ENCODE data around the gene CREB5.
"Not testable (repeated sequence)": the region's sequence is repeated elsewhere in the genome, so short reads cannot be mapped to it uniquely, and the experiment has no call there.

CREB5 gene

DNA sequence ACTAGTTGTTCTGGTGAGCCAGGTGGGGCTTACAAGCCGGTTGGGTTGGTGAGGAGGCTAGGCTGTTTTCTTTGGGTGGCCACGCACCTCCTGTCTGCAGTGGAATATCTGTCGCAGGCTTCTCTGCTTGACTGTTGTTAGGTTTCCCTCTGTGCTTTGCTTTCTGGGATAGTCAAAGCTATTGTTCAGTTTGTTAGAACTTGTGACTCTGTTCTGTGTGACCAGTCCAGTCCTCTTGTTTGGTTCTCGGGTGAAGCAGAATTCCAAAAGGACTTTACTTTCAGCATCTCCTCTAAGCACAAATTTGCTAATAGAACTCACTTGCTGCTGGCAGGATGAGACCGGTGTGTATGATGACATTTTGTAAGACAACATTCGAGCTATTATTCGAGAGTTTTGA, 105.3 kb downstream of the CREB5 start:
- no peak for DNase-seq

DNA sequence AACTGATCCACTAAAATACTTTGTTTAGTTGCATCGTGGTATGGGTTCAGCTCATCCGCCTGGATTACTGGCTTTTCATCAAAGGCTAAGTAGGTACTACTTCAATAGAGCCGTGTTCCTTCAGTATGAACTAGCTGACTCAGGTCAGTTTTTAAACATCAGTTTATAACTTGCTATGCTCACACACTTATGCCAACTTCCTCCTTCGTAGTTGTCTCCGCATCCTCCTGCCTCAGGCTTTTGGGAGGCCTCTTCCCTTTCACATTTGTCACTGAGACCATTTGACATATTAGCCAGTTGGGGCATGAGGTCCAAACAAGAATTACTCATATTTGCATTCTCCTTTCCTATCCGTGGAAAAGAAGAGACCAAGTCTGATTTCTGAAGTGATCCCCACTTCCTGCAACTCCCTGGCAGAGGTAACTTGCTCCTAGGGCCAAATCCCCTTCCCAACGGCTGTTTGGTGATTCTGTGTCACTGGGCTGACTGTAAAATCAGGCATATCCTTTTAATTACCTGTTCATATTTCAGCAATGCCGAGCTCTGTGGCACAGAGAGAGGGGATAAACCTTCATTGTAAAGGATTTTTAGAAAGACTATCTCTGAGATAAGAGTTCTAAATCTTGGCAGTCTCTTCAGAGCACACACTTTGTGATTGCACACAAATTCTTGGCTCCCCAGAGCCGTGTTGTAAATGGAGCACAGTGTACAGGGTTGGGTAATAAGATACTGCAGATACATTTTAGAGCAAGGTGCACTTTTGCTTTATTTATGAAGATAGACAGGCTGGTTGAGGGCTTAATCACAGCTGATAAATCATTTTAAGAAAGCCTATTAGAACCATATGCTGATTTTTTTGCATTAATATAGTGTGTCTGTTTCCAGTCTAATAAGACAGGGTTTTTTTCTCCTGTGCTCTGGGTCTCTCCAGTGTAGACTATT, 108.0 kb downstream of the CREB5 start:
- no peak for DNase-seq

DNA sequence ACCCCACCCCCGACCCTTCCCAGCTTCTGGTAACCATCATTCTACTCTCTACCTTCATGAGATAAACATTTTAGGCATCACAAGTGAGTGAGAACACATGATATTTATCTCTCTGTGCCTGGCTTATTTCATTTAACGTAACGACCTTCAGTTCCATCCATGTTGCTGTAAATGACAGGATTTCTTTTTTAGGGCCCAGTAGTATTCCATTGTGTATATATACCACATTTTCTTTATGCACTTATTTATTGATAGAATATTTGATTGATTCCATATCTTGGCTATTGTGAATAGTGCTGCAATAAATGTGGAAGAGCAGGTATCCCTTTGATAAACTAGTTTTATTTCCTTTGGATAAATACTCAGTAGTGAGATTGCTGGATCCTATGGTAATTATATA, 112.7 kb downstream of the CREB5 start:
- no peak for DNase-seq

DNA sequence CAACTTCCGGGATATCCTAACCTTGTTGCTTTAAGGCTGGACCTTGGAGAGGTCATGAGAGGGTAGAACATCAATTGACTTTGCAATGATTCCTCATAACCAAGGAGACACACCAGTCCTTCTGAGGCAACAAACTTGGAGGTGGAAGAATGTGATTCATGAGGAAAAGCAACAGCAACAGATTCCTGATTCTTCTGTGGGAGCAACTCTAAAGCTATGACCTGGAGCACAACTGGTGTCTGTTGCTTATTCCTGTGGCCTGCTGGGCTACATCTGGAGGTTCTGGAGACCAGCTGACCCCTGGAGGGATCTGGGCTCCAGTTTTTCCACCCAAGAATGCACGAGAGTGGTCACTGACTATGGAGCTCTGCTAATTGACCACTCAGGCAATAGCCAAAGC, 116.6 kb downstream of the CREB5 start:
- no peak for DNase-seq

DNA sequence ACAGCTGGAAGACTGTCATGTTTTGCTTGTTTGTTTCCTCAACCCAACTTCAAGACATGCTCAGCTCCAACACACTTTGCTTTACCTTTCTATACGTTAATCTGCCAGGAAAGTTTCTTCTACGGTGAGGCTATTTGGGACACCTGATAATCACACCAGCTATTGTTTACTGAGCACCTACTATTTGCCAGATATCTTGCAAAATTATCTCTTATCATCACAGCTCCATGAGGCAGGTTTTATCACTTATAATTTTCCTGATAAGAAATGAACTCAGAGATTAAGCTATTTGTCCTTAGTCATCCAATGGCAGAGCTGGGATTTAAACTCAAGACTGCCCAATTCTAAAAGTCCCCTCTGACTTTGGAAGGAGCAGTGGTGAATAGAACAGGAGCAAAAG, 117.4 kb downstream of the CREB5 start:
- no peak for DNase-seq

DNA sequence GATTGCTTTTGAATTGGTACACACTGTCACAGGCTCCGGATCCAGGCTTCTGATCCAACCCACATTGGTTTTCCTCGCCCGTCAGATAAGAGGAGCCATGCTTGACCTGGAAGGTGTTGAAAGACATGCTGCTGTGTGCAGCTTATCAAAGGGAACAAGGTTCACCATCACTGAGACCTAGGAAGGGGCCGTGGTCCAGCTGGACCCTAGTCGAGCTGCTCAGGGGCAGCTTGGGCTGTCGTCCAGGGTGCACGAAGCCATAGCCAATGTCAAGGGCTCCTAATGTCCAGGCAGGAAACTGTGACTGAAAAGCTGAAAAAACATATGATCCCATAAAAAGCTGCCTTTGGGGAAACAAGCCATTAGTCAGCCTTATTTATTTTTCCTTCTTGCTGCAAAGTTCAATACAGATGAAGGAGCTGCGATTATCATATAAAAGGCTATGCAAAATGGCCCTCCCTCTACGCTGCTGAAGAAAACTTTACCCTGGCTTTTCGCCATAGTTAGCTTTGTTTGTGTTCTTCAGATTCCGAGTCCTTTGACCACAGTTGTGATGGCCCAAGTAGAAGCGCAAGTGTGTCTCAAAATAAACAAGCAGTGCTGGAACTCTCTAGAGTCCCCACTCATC, 118.0 kb downstream of the CREB5 start:
- DNase-seq: no peak

DNA sequence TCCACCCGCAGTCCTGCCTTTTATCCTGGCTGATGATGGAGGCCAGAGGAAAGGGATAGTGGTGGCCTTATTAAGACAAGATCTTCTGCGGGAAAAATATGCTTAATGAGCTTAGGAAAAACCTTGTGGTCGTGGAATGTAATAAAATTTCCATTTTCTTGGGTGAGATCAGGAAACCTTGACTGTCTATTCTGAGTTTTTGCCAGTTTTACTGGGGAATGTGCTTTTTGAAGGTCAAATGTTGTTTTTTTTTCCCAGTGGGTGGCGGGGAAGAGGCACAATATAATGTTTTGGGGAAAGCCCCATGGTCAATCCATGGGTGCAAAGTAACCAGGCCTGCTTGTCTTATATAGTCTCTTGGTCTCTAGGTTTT, 118.5 kb downstream of the CREB5 start:
- no peak for DNase-seq

DNA sequence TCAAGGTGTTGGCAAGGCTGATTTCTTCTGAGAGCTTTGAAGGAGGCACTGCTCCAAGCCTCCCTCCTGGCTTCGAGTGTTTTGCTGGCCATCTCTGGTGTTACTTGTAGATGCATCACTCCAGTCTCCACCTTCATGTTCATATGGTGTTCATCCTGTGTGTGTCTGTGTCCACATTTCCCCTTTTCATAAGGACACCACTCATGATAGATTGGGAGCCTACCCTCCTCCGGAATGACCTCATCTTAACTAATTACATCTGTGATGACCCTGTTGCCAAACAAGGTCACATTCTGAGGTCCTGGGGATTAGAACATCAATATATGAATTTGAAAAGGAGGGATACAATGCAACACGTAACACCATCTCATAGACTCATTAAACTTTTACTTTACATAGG, 119.0 kb downstream of the CREB5 start:
- no peak for DNase-seq

DNA sequence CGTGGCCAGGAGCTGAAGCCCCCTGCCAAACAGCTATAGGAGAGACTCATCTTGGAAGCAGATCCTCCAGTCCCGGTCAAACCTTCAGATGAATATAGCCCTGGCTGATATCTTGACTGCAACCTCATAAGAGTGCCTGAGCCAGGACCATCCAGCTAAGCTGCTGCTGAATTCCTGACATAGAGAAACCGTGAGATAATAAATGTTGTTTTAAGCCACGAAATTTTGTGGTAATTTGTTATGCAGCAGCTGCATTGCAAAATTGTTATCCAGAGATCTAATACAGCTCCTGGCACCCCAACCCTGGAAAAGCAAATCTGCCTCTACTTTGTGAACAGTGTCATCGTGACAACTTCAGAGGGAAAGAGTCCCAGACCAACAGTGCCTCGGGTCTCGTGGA, 119.9 kb downstream of the CREB5 start:
- no peak for DNase-seq

DNA sequence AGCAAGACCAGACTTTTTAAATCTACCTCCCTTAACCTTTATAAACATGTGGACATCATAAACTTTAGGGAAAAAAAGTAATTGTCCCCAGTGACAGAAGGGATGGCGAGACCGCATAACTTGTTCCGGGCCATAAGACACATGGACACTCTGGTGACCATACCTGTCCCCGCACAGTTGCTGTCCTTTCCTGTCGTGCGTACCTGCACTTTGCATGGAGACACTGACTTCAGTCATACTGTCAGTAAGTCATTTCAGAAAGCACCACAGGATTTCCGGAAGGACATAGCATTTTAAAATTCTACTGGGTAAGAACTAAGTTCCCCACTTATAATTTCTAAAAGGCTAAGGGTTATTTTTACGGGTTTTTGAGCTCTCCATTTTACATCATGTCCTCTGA, 120.9 kb downstream of the CREB5 start:
- DNase-seq: no peak

DNA sequence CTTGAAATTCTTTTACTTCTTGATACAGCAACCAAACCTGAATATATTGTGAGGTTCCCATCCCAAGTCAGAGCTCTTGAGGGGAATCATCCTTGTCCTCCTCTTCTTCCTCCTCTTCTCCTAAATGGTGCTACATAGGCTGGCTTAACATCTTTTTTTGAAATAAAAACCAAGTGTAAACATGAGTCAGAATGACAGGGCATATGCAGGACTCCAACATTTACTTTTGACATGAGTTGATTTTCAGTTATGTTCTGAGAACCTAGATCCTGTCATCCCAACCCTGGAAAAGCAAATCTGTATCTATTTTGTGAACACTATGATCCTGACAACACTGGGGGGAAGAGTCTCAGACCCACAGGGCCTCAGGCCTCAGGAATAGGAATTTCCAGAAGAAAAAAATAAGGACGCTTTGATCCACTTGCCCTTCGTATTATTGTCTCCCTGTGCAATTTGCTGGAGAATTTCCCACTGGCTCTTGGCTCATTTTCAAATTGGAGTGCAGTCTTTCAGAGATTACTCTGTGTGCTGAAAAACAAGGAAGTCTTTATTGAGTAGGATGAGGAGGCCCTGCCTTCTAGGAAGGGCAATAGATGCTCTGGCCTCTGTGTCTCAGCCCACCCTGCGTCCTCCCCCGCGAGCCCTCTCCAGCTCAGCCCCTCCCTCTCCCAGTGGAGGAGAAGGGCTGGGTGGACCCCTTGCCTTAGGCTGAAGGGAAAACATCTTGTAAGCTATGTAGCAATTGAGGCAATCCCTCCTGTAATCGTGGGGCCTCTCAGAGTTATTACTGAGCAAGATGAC, 121.6 kb downstream of the CREB5 start:
- DNase-seq: no peak

DNA sequence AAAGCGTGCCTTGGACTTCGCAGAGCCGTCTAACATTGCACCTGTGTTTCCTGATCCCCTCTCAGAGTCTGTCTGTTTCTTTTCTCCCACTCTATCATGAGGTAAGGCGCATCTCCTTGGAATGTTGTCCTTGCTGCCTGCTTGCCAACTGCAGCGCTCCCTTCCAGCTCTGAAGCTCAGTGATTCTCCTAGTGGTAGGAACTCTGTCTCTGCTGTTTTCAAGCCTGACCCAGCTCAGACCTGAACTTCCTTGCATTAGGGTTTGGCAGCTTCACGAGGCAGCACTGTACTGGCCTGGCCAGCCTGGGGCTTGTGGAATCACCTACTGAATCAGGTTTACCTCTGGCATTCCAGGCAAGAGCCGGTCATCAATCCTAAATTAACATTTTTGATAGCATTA, 123.9 kb downstream of the CREB5 start:
- no peak for DNase-seq

DNA sequence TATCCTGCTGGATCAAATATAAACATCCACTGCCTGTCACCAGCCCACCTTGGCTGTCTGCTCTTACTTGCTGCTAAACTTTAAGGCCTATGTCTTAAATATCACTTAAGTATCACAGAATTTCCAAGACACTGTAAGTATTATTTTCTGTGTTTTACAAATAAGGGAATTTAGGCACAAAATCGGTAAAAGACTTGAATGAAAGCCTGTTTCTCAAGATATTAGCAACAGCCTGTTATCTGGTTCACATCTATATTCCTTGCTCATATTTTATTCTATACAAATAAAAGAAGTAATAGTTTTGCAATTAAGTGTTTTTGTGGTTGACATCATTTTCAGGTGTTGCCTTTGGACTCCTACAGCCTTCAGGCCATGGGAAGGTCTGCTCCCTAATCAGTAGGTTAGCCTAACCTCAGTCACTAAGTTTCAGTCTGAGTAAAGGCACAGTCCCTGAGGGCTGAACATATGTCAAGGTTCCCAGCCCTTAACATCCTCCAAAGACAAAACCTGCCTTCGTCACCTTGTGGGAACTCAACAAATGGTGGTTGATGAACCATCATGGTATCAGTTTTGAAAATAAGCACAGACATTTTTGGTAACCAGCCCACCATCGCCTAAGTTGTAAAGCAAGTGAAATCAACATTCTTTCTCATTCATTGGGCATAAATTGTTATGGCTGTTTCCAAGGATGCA, 127.1 kb downstream of the CREB5 start:
- DNase-seq: no peak

DNA sequence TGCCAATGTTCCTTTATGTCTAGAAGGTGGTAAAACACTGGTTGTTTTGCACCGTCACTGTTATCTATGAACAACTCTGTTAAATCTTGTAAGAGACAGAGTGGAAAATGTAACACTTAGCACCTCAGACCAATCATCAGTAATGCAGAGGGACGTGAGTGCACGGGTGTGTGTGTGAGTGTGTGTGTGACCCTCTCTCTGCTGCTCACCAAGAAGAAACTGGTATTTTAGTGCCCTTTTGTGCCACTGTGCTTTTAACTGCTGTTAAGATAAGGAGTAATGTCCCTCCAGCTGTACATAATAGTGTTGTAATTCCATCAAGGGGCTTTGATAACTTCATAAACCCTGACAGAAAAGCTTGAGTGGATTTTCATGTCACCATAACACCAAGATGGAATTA, 130.1 kb downstream of the CREB5 start:
- no peak for DNase-seq

DNA sequence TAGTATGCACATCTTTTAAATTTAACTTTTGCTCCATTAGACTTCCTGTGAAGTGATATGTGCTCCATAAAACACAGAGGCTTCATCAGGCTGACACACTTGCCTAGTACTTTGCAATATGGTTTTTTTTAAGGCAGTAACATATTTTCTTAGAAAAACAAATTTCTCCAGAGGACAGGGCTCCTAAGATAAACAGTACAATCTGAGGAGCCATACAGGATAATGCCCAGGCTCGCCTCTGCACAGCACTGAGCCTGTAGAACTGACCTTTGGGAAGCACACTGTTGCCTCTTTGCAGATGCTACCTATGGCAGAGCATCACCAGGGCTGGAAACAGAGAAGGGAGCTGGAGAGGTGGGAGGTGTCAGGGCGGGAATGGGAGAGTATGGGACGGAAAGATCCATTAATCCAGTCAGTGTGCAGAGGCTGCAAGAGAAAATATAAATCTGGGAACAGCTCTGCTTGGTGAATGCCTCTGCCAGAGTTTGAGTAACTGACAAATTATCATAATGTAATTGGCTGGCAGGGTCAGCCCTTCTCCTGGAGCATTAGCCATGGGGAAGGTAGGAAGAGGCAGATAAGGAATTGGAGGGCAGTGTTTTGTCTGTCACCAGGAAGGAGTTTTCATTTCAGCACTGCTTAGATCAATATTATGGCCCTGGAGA, 132.3 kb downstream of the CREB5 start:
- no peak for DNase-seq

DNA sequence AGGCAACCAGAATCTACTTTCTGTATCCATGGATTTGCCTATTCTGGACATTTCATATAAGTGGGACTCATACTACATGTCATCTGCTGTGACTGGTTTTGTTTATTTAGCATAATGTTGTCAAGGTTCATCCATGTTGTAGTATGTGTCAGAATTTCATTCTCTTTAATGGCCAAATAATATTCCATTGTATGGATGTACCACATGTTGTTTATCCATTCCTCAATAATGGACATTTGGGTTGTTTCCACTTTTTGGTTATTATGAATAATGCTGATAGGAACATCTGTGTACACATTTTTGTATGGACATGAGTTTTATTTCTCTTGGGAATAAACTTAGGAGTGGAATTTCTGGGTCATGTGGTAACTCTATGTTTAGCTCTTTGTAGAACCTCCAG, 133.7 kb downstream of the CREB5 start:
- no peak for DNase-seq

DNA sequence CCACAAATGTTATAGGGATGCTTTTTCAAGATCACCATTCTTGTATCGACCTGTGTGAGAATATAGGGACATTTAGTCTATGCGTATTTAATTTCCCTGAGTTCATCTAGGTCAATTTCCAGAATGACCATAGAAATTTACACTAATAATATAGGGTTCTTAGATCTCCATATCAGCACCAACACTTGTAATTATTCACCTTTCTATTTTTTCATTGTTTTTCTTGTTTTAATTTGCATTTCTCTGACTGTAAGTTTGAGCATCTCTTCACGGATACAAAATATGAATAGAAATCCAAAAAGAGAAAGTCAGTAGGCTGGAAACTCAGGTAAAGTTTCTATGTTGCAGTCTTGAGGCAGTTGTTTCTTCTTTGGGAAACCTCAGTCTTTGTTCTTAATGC, 134.8 kb downstream of the CREB5 start:
- DNase-seq: no peak

DNA sequence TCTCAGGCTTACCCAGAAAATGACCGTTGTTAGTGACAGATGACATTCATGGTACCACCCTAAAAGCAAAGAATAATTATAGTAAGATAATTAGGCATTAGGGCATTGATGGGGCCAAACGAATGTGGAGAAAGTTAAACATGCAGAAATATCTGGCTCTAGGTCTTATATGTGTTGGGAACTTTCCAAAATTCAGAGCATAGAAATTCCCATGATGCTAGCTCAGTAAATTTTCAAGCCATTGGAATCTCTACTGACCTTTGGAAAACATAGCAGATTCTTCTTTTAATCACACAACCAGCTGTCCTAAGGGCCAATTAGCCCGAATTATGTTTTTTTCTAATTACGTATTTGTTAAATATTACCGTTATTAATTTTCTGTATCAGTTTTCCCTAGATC, 136.1 kb downstream of the CREB5 start:
- no peak for DNase-seq

DNA sequence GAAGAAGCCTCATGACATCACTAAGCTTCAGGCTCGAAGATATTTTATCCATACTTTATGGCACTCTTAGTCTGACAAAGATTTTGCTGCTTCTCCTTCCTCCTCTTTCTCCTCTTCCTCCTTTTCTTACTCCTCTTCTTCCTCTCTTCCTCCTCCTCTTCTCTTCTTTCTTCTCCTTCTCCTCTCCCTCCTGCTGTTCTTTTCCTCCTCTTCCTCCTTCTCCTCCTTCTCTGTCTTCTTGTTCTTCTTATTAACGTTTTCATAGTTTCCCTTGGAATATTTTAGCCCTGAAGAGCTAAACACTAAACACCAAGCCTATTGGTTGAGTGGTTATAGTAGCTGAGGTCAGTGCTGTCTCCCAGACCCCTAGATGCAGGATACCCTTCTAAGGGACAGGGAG, 137.7 kb downstream of the CREB5 start:
- no peak for DNase-seq

DNA sequence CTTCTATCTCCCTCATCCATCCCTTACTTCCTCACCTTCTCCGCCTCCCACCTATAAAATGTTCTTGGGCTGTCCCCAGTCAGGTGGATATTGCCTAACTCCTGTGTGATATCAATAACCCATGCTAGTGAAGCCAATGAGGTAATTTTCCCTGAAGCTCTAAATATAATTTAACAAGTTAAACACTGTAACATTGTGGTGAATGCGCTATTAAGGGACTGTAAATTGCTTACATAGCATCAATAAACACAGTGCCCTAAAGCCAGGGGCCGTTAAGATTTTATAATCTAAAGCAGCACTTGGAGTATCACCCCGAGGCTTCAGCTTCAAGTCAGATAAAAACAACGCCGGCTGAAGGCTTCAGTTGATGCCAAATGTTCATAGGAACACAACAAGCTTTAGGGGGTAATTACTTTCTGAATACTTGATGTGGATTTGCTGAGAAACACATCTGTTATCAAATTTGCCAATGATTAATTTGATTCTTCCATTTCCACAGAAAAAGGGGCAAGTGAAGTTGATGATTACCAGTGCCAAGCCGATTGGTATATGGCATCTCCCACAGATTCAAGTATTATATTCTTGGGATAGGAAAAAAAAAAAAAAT, 138.4 kb downstream of the CREB5 start:
- no peak for DNase-seq

DNA sequence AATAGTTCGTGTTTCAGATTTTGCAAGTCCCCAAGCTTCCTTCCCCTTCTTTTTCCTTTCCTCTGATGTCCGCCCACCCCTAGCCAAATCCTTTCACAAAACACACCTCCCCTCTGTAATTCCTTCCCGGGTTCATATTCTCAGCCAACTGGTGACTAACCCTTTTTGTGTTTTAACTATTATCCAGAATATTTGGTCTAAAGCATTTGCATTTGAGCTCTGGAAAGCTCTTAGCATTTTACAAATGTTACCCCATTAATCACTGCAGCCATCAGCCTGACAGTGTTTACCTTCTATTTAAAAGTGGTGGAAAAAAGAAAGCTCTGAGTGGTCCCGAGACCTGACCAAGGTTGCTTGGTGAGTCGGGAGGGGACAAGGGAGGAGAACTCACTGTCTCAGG, 139.0 kb downstream of the CREB5 start:
- no peak for DNase-seq

DNA sequence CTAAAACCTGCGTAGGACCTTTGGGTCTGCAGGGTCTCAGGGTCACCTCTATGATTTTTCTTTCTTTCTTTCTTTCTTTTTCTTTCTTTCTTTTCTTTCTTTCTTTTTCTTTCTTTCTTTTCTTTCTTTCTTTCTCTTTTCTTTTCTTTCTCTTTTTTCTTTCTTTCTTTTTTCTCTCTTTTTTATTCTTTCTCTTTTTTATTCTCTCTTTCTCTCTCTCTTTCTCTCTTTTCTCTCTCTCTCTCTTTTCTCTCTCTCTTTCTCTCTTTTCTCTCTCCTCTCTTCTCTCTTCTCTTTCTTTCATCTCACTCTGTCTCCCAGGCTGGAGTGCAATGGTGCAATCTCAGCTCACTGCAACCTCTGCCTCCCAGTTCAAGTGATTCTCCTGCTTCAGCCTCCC, 139.4 kb downstream of the CREB5 start:
- not testable (repeated sequence) for DNase-seq
